ENCODE measurements around the gene SLC4A2.

- TF ChIP-seq ZNF70 (CRISPR knock-in tag; IDR thresholded peaks at IDR 0.05) = no peak
- no peak for TF ChIP-seq ZFP3 (CRISPR knock-in tag; IDR thresholded peaks at IDR 0.05)
- no peak for TF ChIP-seq PPARA (CRISPR knock-in tag; IDR thresholded peaks at IDR 0.05; ENCODE audit: borderline replicate concordance)
- no peak for TF ChIP-seq CREB5 (CRISPR knock-in tag; IDR thresholded peaks at IDR 0.05; ENCODE audit: low read depth)
- TF ChIP-seq ZC3H10 (CRISPR knock-in tag; IDR thresholded peaks at IDR 0.05) = no peak
- TF ChIP-seq OSR1 (CRISPR knock-in tag; IDR thresholded peaks at IDR 0.05) = no peak
- no peak for TF ChIP-seq ARNTL (CRISPR knock-in tag; IDR thresholded peaks at IDR 0.05; ENCODE audit: borderline replicate concordance, low read depth)
- TF ChIP-seq BACH2 (CRISPR knock-in tag; IDR thresholded peaks at IDR 0.05; ENCODE audit: borderline replicate concordance) = no peak
- TF ChIP-seq POU6F1 (CRISPR knock-in tag; IDR thresholded peaks at IDR 0.05; ENCODE audit: borderline replicate concordance, low read depth) = no peak
These were observed 51.7 kb downstream of the SLC4A2 start for GRCh38 chr7:151110941-151111645.
